NT2/D1 (cell line): ENCODE measurements around the gene TDRD7.

Experiments
- DNase-seq: peaks from one replicate; pipeline ENCODE4 v3.0.0-alpha.2; 2011; ENCODE audit warnings: low read depth, low spot score
- H3K27me3 ChIP-seq: 2 replicates; pipeline ENCODE4 v1.6.0; 2011; ENCODE audit warnings: mild to moderate bottlenecking; ENCODE audit not compliant: insufficient read length, insufficient read depth
- H3K36me3 ChIP-seq: 2 replicates; pipeline ENCODE4 v1.6.1; 2011; ENCODE audit warnings: mild to moderate bottlenecking, low read length, mixed read lengths; ENCODE audit not compliant: insufficient read depth, insufficient read length
- H3K4me1 ChIP-seq: 2 replicates; pipeline ENCODE4 v1.5.1; 2011; ENCODE audit not compliant: insufficient read depth, insufficient read length
- H3K4me3 ChIP-seq: 2 replicates; pipeline ENCODE4 v1.5.1; 2011; ENCODE audit warnings: low read depth; ENCODE audit not compliant: insufficient read length
- H3K9ac ChIP-seq: 2 replicates; pipeline ENCODE4 v1.6.0; 2011; ENCODE audit warnings: low read depth; ENCODE audit not compliant: insufficient read length
- H3K9me3 ChIP-seq: 2 replicates; pipeline ENCODE4 v1.5.1; 2011; ENCODE audit warnings: mild to moderate bottlenecking, low read length; ENCODE audit not compliant: insufficient read depth
- SUZ12 ChIP-seq: IDR thresholded peaks from 2 replicates; pipeline ENCODE4 v1.6.1; 2011; ENCODE audit not compliant: insufficient read length, insufficient read depth; ENCODE audit errors: extremely low read depth
- YY1 ChIP-seq: IDR thresholded peaks from 2 replicates; pipeline ENCODE4 v1.6.1; 2011; ENCODE audit not compliant: insufficient read length, insufficient read depth
- ZNF274 ChIP-seq: IDR thresholded peaks from 2 replicates; pipeline ENCODE4 v1.6.1; 2011; ENCODE audit warnings: mild to moderate bottlenecking, low read depth, low read length

TDRD7 gene

DNA sequence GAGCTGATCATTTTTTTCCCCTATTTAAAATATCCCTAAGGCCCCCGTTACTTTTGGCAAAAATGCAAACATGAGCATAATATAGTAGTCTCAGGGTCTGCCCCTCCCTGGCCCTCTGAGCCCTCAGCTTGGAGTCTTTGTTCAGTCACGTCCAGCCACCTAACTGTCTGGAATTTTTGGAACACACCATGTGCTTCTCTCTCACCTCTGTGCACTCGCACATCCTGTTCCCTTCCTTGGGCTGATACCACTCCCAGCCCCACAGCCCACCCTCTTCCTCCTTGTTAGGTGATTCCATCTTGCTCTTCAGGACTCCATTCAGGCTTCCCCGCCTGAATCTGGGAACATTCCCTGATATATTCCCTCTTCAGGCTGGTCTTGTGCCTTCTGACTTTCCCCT lies 16.0 kb downstream of the TDRD7 start:
- Histone ChIP-seq H3K9ac (no peak overlapping the region), H3K36me3 (no peaks in the 10 kb centered on the region), H3K9me3 (no peaks in the 10 kb centered on the region; the same call in 1 of the 2 replicates), H3K4me3 (no peak overlapping the region), H3K27me3 (no peaks in the 10 kb centered on the region), H3K4me1 (no peaks in the 10 kb centered on the region)
- no peak for DNase-seq
- TF ChIP-seq YY1 (no peak), SUZ12 (no peak), ZNF274 (no peak)

- Histone ChIP-seq H3K36me3 (no peaks in the 10 kb centered on the region), H3K9me3 (no peaks in the 10 kb centered on the region), H3K4me1 (no peaks in the 10 kb centered on the region), H3K4me3 (no peak overlapping the region), H3K27me3 (no peaks in the 10 kb centered on the region), H3K9ac (no peak overlapping the region)
- no peak for DNase-seq
- TF ChIP-seq SUZ12 (no peak), YY1 (no peak), ZNF274 (no peak)
Measured at GRCh38 chr9:97430316-97431043, 18.6 kb downstream of the TDRD7 start.

- H3K9ac ChIP-seq = no peak overlapping the region
- H3K27me3 ChIP-seq = no peaks in the 10 kb centered on the region
- no peaks in the 10 kb centered on the region for H3K4me1 ChIP-seq
- TF ChIP-seq SUZ12 (no peak), YY1 (no peak), ZNF274 (no peak)
- no peak overlapping the region for H3K4me3 ChIP-seq
- no peaks in the 10 kb centered on the region for H3K36me3 ChIP-seq
- H3K9me3 ChIP-seq = no peaks in the 10 kb centered on the region
- DNase-seq = no peak
Measured at GRCh38 chr9:97431044-97431441, 19.1 kb downstream of the TDRD7 start.

DNA sequence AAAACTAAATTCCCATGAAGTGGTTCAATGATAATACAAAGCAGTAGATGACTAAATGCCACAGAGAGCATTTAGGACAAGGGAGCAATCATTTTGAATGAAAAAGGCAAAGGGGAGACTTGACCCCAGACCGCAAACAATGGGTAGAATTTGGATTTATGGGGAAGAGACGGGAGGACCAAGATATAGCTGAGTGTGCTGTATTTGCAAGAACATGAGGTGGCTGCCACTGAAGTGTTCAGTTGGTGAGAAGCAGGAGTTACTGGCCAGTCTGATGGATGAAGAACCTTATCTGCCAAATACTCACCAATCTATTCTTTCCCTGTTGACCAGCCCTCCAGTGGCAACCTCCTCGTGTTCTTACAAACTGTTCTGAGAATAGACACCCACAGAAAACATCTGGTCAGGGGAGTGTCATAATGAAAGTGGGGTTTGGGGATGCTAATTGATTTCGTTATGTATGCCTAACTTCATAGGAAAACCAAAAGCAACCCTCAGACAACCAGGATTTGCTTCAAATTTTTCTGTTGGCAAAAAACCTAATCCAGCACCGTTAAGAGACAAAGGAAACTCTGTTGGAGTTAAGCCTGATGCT lies 19.8 kb downstream of the TDRD7 start:
- Histone ChIP-seq H3K4me3 (no peak overlapping the region), H3K27me3 (no peaks in the 10 kb centered on the region), H3K9me3 (no peaks in the 10 kb centered on the region), H3K4me1 (no peaks in the 10 kb centered on the region), H3K36me3 (no peaks in the 10 kb centered on the region), H3K9ac (no peak overlapping the region)
- TF ChIP-seq SUZ12 = no peak
- no peak for TF ChIP-seq ZNF274
- no peak for TF ChIP-seq YY1
- no peak for DNase-seq

GRCh38 chr9:97437051-97437600 lies 25.2 kb downstream of the TDRD7 start:
- Histone ChIP-seq H3K36me3 (no peaks in the 10 kb centered on the region), H3K9me3 (no peaks in the 10 kb centered on the region), H3K4me1 (no peaks in the 10 kb centered on the region), H3K4me3 (no peak overlapping the region), H3K27me3 (no peaks in the 10 kb centered on the region), H3K9ac (no peak overlapping the region)
- no peak for TF ChIP-seq YY1
- no peak for TF ChIP-seq SUZ12
- no peak for TF ChIP-seq ZNF274
- no peak for DNase-seq

DNA sequence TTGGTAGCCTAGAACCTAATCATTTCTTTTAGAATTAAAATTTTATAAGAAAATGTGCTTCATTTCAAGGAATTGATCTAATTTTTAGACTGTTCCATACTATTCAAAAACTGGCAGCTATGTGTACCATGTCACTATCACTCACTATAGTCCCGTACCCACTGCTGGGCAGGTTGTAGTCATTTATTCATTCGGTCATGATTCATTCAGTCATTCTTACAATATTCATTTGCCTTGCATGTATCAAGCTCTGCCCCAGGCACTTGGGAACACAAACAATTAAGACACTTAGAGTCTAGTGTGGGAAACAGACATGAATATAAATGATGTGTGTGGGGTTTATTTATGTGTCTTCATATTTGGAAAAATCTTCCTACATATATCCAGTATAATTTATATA lies 26.4 kb downstream of the TDRD7 start:
- no peaks in the 10 kb centered on the region for H3K9me3 ChIP-seq
- H3K9ac ChIP-seq = no peak overlapping the region
- DNase-seq = no peak
- no peaks in the 10 kb centered on the region for H3K27me3 ChIP-seq
- no peaks in the 10 kb centered on the region for H3K4me1 ChIP-seq
- H3K36me3 ChIP-seq = no peaks in the 10 kb centered on the region
- TF ChIP-seq SUZ12 (no peak), YY1 (no peak)
- no peak overlapping the region for H3K4me3 ChIP-seq

DNA sequence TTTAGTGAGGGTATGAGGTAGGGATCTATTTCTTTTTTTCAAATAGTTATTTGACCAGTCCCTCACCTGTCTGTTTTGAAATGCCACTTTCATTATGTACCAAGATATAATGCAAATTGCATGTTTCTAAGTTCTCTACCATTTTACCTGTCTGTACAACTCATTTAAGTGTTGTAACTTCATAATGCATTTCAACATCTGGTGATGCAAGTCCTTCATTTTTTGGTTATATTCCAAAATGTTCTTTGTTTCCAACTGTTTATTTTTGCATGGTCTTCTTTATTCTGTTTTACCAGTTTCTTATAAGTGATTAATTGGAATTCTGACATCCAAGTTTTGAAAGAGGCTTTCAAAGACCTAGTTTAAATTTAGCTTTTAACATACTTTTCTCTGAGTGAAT lies 26.8 kb downstream of the TDRD7 start:
- no peaks in the 10 kb centered on the region for H3K4me1 ChIP-seq
- no peaks in the 10 kb centered on the region for H3K9me3 ChIP-seq
- no peaks in the 10 kb centered on the region for H3K36me3 ChIP-seq
- H3K9ac ChIP-seq = no peak overlapping the region
- H3K4me3 ChIP-seq = no peak overlapping the region
- no peak for DNase-seq
- no peak for TF ChIP-seq SUZ12
- no peak for TF ChIP-seq YY1
- TF ChIP-seq ZNF274 = no peak
- no peaks in the 10 kb centered on the region for H3K27me3 ChIP-seq

GRCh38 chr9:97440160-97440559 lies 28.3 kb downstream of the TDRD7 start:
- no peak for DNase-seq
- Histone ChIP-seq H3K4me1 (no peaks in the 10 kb centered on the region), H3K27me3 (no peaks in the 10 kb centered on the region), H3K36me3 (no peaks in the 10 kb centered on the region), H3K9ac (no peak overlapping the region), H3K9me3 (no peaks in the 10 kb centered on the region), H3K4me3 (no peak overlapping the region)
- TF ChIP-seq ZNF274 = no peak
- no peak for TF ChIP-seq YY1
- no peak for TF ChIP-seq SUZ12
